ENCODE measurements around the gene PTPRC. TPM values are rescaled to one million over a fixed set of nuclear protein-coding genes. Genes with fewer than 3 reads are reported as not detected.

Gene PTPRC
- polyA plus RNA-seq, 2 of the 4 experiments (the other 2 are of a cell fraction) = not detected

Other genes with a start within 250 kb of the PTPRC start
- gene ATP6V1G3, start 98.4 kb upstream of the PTPRC start, polyA plus RNA-seq (2011; rRNA removed) = not detected in 2 replicates
- not detected in 3 replicates for gene ATP6V1G3, start 98.4 kb upstream of the PTPRC start, polyA plus RNA-seq (2017; fragmentation: RNase III; extraction: RNeasy Plus Mini Kit Qiagen cat#74134 plus additional on column Dnase treatment)